Fibroblast of the aortic adventitia (primary cell): ENCODE data around the gene EGFR. TPM values are rescaled to one million over a fixed set of nuclear protein-coding genes. Genes with fewer than 3 reads are reported as not detected.
A peak's percentile ranks its signal among the peaks of the same experiment; 100 is the strongest.

Source experiments
- DNase-seq: peaks from one replicate; pipeline ENCODE4 v3.0.0-alpha.2; 2010; ENCODE audit warnings: low read depth
- H3K4me3 ChIP-seq: 2 replicates; pipeline ENCODE4 v1.5.1; 2011; ENCODE audit warnings: low read depth, mild to moderate bottlenecking, control low read depth, low read length, moderate library complexity
- CTCF ChIP-seq: IDR thresholded peaks from 2 replicates; pipeline ENCODE4 v1.5.1; 2011; ENCODE audit warnings: mild to moderate bottlenecking, low read length, control low read depth, inconsistent platforms; ENCODE audit not compliant: insufficient read depth
- total RNA-seq: library from RNA; depleted of rRNA; stranded (reverse); fragments of >200 nt; gene quantifications from 2 replicates; pipeline ENCODE4 v1.2.3, GENCODE V29; 2012; ENCODE audit warnings: low replicate concordance

The EGFR gene
- total RNA-seq, 1 donor: 147 TPM

GRCh38 chr7:55026086-55026790 is 7.4 kb downstream of the EGFR start:
- TF ChIP-seq CTCF: no peak
- no peak overlapping the region for H3K4me3 ChIP-seq
- DNase-seq: peak; percentile 46

GRCh38 chr7:55026867-55027490 is 8.2 kb downstream of the EGFR start:
- no peak overlapping the region for H3K4me3 ChIP-seq
- DNase-seq: peak; percentile 66
- TF ChIP-seq CTCF: no peak

- TF ChIP-seq CTCF: no peak
- DNase-seq: peak; percentile 61
- no peak overlapping the region for H3K4me3 ChIP-seq
These were observed 9.2 kb downstream of the EGFR start for GRCh38 chr7:55028011-55028410.

GRCh38 chr7:55030314-55030713 is 11.5 kb downstream of the EGFR start:
- TF ChIP-seq CTCF: no peak
- DNase-seq: peak; percentile 58
- no peak overlapping the region for H3K4me3 ChIP-seq

- TF ChIP-seq CTCF: no peak
- H3K4me3 ChIP-seq: no peak overlapping the region
- no peak for DNase-seq
These were observed 12.3 kb downstream of the EGFR start for GRCh38 chr7:55031075-55031474.

DNA sequence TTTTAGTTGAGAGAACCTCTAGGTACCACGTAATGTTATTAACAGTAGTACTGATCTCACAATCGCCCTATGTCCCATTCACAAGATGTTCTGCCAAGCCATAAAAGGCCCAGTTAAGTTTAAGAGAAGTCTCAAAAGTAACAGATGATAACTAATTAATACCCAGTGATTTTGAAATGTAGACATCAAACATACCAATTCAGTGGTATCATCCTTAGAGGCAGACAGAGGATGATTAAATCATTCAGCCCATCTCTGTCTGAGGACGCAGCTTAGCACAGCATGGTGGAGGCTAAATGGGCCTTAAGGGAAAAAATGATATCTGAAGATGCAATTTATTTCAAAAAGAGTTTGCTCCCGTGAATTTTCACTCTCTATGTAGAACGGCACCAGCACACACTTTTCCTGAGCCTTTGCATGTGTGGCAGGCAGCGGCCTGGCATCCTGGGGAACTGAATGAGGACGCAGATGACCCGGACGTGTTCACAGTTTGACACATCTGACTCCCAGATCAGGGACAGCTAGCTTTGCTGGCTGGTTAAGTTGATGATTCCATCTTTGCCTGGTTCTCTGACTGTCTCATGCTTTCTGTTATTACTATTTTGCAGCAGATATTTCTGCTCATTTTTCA is 13.4 kb downstream of the EGFR start:
- no peak overlapping the region for H3K4me3 ChIP-seq
- no peak for TF ChIP-seq CTCF
- DNase-seq: no peak
